Adrenal gland (tissue), 5 donors: ENCODE data around the gene UBL7.

ENCODE experiments used
- POLR2A ChIP-seq, 2 donors: fragments of 450-650 bp; IDR thresholded peaks; one replicate each; pipeline ENCODE4 v1.6.1; 2017; ENCODE audit warnings: antibody characterized with exemption in 2 of 2, mild to moderate bottlenecking in 2 of 2, moderate library complexity in 1 of 2
- TF ChIP-seq, protein P1 (sequence below), 6 experiments: fragments of 450-650 bp in 4 of 6; fragments of 200-600 bp in 2 of 6; sonication (generic) in 1 of 6; IDR thresholded peaks; 1 replicate in 5 of 6; 2 replicates in 1 of 6; pipeline versions ENCODE4 v1.5.1 to v1.8.0; 2016 to 2021; ENCODE audit warnings: antibody characterized with exemption in 6 of 6, mild to moderate bottlenecking in 2 of 6, moderate library complexity in 1 of 6
- donor health status: DM: no; HTN: no; CAD: no.

DNA sequence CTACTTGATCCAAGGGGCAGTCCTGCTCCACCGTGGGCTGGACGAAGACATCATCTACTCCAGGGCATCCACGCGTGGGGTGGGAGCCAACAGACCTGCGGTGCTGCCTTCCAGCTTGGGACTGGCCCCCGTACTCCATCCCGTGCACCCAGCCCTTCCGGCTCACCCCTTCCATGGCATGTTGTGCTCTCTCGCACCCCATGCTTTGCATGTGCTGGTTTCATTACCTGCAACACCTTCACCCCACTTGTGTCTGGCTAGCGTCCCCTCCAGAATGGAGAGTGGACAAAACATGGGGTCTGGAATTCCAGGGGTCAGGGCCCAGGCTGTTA, 57.4 kb downstream of the UBL7 start:
- TF ChIP-seq, protein P1, sequence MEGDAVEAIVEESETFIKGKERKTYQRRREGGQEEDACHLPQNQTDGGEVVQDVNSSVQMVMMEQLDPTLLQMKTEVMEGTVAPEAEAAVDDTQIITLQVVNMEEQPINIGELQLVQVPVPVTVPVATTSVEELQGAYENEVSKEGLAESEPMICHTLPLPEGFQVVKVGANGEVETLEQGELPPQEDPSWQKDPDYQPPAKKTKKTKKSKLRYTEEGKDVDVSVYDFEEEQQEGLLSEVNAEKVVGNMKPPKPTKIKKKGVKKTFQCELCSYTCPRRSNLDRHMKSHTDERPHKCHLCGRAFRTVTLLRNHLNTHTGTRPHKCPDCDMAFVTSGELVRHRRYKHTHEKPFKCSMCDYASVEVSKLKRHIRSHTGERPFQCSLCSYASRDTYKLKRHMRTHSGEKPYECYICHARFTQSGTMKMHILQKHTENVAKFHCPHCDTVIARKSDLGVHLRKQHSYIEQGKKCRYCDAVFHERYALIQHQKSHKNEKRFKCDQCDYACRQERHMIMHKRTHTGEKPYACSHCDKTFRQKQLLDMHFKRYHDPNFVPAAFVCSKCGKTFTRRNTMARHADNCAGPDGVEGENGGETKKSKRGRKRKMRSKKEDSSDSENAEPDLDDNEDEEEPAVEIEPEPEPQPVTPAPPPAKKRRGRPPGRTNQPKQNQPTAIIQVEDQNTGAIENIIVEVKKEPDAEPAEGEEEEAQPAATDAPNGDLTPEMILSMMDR (IDR thresholded peaks at IDR 0.05): no peak
- no peak for TF ChIP-seq POLR2A (IDR thresholded peaks at IDR 0.05)
